Germinal center (tissue), 1 donor: ENCODE data around the gene CDCP2.
"Not testable (repeated sequence)": the region's sequence is repeated elsewhere in the genome, so short reads cannot be mapped to it uniquely, and the experiment has no call there.

ENCODE experiments used
- DNase-seq: peaks from one replicate; pipeline ENCODE4 v3.0.0; 2012; ENCODE audit warnings: mixed read lengths, low spot score

Gene CDCP2

GRCh38 chr1:54115520-54115919 is 37.3 kb downstream of the CDCP2 start:
- DNase-seq = no peak

GRCh38 chr1:54114955-54115354 is 37.8 kb downstream of the CDCP2 start:
- no peak for DNase-seq

GRCh38 chr1:54114001-54114400 is 38.8 kb downstream of the CDCP2 start:
- no peak for DNase-seq

- no peak for DNase-seq
Measured at GRCh38 chr1:54112705-54113368, 40.0 kb downstream of the CDCP2 start.

- no peak for DNase-seq
Measured at GRCh38 chr1:54112027-54112426, 40.8 kb downstream of the CDCP2 start.

GRCh38 chr1:54111624-54112023 is 41.2 kb downstream of the CDCP2 start:
- no peak for DNase-seq

GRCh38 chr1:54110996-54111395 is 41.8 kb downstream of the CDCP2 start:
- DNase-seq = no peak

GRCh38 chr1:54109129-54110090 is 43.4 kb downstream of the CDCP2 start:
- DNase-seq = no peak

GRCh38 chr1:54108156-54108555 is 44.6 kb downstream of the CDCP2 start:
- no peak for DNase-seq

- DNase-seq = no peak
Measured at GRCh38 chr1:54107131-54107530, 45.7 kb downstream of the CDCP2 start.

- no peak for DNase-seq
Measured at GRCh38 chr1:54105736-54106269, 47.0 kb downstream of the CDCP2 start.

GRCh38 chr1:54105080-54105479 is 47.7 kb downstream of the CDCP2 start:
- DNase-seq = no peak

- DNase-seq = not testable (repeated sequence)
Measured at GRCh38 chr1:54104613-54105012, 48.2 kb downstream of the CDCP2 start.

GRCh38 chr1:54103414-54103813 is 49.4 kb downstream of the CDCP2 start:
- DNase-seq = no peak

GRCh38 chr1:54100500-54100899 is 52.3 kb downstream of the CDCP2 start:
- DNase-seq = no peak

- DNase-seq = no peak
Measured at GRCh38 chr1:54099061-54099610, 53.7 kb downstream of the CDCP2 start.

- no peak for DNase-seq
Measured at GRCh38 chr1:54096877-54097240, 55.9 kb downstream of the CDCP2 start.

GRCh38 chr1:54096227-54096876 is 56.4 kb downstream of the CDCP2 start:
- DNase-seq = no peak

GRCh38 chr1:54095546-54096226 is 57.1 kb downstream of the CDCP2 start:
- no peak for DNase-seq

GRCh38 chr1:54094730-54095105 is 58.1 kb downstream of the CDCP2 start:
- not testable (repeated sequence) for DNase-seq

- DNase-seq = no peak
Measured at GRCh38 chr1:54094001-54094729, 58.6 kb downstream of the CDCP2 start.
